ENCODE measurements around the gene NUP93.

The NUP93 gene

GRCh38 chr16:56895813-56896212, 165.9 kb downstream of the NUP93 start:
- no peak for DNase-seq (ENCODE audit: low spot score)

DNA sequence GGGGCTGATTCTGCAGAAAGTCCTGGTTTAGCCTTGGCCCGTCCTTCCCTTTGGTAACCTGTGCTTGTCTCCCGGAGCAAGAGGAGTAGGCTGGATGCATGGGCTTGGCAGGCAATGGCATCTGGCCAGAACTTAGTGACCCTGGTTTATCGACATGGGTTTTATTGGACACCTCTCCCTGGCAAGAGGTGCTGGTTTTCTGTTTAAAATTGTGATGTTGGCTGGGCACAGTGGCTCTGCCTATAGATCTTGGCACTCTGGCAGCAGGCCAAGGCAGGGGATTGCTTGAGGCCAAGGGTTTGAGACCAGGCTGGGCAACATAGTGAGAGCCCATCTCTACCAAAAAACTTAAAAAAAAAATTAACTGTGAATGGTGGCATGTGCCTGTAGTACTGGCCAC, 166.3 kb downstream of the NUP93 start:
- DNase-seq (ENCODE audit: low spot score) = no peak

DNA sequence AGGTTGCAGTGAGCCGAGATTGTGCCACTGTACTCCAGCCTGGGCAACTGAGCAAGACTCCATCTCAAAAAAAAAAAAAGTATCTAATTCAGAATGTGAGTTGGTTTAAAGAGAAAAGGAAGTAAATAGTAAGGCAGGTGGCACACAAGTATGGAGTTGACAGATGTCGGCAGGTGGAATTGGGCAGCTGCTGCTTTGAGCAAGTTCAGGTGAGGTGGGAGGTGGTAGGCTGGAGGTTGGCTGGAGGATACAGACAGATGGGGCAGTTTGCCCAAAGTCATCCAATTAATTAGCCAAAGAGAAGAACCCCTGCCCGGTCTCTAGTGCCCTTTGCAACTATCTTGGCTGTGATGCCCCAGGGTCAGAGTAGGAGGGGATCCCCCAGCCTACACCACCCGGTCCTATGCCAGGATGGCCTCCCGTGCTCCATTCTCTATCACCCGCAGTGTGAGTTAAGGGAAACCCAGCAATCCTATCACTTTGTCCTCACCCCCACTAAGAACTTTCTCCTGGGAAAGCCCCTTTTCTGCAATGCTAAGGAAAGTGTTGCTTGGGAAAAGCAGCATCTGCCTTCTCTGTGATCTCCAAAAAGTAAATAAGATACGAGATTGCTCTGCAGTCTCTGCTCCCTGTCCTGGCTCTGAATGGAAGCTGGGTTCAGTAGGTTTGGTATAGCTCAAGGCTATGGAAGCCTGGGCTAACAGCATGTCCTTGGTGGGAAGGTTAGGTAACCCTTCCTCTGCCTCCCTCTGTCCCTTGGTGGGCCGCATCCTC, 167.3 kb downstream of the NUP93 start:
- DNase-seq (ENCODE audit: low spot score) = no peak

DNA sequence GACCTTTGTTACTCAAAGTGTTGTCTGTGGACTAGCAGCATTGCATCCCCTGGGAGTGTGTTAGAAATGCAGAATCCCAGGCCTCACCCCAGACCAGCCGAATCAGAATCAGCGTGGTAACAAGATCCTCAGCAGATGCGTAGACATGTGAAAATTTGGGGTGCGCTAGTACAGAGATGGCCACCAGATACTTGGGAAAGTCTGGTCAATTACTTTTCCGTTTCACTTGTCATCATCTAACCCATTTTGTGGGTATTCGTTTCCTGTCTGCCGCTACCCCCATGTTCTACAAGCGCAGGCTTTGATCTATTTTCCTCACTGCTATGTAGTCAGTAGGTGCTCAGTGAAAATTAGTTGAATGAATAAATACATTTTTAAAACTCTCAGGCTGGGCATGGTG, 168.9 kb downstream of the NUP93 start:
- no peak for DNase-seq (ENCODE audit: low spot score)

All from CD4-positive, alpha-beta T cell treated with Interleukin-2 at 100 ng/mL for 4 hours (primary cell).